HG03565 (cell line): ENCODE measurements around the gene BMPR2.
"Not testable (repeated sequence)": the region's sequence is repeated elsewhere in the genome, so short reads cannot be mapped to it uniquely, and the experiment has no call there.

Experiments used
- ATAC-seq: cut with Tn5 transposase; IDR thresholded peaks from one replicate; pipeline ENCODE4 v1.9.1; 2021; ENCODE audit warnings: mild to moderate bottlenecking, moderate library complexity; ENCODE audit not compliant: unreplicated experiment

Gene BMPR2

DNA sequence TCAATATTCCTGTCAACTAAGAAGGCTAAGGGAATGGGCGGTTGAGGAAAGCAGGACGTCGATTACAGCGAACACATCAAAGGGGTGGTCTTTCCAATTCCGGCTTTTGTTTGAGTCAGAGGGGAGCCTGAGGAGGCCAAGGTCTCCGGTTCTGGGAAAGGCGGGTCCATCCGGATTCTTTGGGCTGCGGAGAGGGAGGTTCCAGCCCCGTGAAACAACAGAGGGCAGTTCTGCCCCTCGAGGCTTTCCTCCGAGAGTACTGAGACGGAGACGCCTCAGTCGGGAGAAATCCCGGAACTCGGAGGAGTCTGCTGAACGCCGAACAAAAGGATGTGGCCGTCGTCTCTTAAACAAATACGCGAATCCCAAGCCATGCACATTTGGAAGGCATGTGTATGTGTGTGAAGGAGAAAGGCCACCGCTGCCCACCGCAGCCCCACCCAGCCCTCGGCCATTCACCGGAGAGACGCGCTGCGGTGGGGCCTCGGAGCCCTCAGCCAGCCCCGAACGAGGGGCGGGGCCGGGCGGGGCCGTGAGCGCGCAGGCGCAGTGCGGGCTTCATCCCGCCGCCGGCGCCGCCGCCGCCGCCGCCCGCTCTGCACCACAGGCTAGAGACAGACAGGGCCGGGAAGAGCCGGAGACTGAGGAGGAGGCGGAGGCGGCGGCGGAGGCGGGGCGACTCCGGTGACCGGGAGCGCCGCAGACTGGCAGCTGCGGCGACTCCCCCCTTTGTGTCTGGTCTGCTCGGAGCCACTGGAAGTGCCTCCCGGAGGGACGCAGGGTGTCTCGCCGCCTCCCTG is at the start of gene BMPR2:
TSS of gene BMPR2 (plus strand) at position 719 of the 800 bp plus-strand sequence. CDS start 1,148 bp downstream, outside the sequence.
- peak; percentile 66 for ATAC-seq

DNA sequence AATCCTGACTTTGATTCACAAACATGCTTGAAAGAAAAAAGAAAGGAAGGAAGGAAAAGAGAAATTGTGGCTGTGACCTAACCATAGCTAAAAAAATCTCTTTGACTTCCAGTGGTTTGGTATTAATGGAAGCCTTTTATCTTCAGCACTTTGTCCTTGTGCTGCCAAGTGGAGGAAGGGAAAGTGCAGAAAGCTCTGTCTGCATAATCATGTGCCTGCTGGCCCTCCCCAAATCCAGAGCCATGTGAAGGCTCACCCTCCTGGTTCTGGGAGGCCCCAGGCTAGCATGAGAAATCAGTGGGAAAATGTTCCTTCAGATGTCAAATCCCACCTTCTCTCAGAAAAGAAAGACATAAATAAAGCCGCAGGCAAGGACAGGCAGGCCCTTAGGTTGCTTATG is 48.3 kb upstream of the BMPR2 start:
- no peak for ATAC-seq

DNA sequence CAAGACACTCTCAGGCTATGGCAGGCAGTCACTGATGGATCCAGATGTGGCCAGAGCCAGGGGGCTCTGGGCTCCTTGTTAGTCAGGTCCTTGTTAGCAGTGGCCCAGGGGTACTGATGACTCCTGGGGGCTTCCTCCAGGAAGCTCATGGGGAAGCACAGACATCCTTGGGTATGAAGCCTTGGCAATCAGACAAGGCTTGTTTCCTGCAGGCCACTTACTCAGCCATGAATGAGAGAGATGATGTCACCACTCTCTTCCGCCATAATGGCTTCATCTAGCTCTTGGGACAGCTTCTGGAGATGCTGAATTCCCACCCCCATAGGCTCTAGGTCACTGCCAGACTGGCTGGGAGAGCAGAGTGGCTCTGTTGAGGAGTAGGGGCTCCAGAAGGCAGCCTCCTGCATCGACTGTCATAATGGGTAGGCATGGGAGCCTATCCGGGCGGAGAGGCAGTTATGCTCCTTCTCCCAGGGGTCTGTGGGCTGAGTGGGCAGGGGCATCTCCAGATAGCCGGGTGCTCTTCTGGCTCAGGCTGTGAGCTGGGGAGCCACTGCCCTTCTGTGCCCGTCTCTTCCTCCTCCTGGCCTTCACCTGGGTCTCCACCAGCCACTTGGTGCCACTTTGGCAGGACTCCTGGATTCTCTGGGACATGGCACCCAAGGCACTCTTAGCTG is 40.2 kb upstream of the BMPR2 start:
- ATAC-seq: no peak

DNA sequence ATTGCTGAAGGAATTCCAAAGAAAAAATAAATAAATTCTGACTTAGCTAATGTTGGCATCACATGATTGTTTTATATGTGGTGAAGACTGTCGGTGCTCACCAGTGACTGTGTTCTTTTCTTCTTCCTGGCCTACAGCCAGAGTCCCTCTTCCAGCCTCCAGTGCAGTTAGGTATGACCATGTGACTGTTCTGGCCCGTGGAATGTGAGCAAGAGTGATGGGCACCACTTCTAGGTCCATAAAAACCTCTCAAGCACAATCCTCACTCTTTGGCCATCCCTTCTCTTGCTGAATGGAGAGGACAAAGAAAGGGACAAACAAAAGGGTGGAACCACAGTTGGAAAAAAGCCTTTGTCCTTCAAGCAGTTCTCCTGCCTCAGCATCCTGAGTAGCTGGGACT is 39.0 kb upstream of the BMPR2 start:
- no peak for ATAC-seq

DNA sequence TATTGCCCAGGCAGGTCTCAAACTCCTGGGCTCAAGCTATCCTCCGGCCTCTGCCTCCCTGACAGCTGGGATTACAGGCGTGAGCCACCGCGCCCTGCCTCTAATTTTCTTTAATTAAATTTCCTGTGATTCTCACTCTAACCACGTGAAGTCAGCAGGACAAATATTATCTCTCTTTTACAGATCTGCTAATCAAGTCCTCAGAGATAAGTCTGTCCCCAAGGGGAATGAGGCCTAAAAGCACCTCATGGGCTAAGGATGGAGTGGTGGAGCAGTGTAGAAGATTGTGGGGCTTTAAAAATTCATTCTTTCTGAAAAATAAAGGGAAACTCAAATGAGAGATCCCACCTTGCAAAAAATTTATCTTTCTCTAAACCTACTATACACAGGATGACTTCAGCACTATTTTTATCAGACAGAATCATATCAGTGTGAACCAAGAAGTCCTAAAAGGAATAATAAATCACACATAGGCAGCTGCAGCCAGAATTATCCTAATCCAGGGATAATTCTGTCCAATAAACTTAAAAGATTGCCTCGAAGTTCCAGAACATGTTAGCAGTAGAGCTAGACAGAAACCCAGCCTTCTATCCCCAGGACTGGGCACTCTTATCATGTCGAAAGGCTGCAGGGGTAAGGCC is 38.3 kb upstream of the BMPR2 start:
- no peak for ATAC-seq

DNA sequence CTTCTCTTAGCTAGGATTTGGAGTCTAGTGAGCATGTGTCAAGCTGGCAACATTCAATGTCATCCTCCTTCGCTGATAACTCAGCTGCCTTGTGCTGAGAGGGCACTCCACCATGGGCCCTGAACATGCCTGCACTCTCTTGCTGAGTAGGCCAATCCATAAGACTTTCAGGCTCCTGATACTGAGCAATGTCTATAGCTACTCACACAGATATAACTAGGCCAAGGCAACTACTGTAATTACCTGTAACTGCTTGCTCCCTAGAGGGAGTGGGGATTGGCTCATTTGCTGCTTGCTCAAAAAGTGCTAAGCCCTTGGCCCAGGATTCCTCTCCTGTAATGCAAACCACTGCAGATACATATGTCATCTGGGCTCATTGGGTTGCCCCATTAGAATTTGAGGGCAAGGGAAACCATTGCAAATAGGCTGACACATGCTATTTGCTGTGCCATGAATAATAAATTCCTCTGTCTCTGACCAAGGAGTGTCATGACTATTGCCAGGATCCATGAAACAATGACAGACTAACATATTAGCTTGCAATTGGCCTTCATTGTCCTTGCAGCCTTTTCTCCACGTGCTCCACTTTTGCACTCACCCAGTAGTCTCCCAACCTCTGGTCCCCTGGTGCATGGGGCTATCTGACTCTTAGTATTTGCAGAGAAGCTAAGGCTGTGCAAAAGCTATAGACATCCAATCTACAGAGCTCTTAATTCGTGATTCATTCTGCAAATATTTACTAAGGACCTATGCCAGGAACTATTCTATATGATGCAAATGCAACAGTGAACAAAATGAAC is 36.9 kb upstream of the BMPR2 start:
- no peak for ATAC-seq

DNA sequence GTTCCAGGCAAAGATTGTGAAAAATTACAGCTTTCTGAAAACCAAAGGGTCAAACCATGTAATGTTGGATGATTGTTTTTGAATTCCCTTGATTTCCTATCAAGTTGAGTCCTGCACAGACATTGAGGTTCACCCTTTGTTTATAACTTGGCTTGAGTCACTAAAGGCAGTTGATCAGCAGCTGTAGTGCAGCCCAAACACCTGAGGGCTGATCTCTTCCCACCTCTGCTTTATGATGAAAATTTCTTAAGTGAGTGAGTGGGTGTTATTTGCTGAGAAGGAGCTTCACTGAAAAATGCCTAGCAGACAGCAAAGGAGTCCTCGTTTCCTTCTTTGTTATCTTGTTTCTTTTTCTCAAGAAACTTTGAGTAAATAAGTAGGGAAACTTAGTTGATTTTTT is 31.9 kb upstream of the BMPR2 start:
- ATAC-seq: no peak

DNA sequence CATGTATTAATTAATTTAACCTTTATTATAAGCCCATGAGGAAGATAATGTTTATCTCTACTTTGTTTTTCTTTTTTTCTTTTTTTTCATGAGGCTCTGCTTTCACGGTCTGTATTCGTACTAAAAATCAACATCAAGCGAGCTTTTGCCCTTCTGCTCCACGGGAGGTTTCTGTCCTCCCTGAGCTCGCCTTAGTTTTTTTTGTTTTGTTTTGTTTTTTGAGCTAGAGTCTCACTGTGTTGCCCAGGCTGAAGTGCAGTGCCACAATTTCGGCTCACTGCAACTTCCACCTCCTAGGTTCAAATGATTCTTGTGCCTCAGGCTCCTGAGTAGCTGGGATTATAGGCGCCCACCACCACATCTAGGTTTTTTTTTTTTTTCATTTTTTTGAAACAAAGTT is 29.9 kb upstream of the BMPR2 start:
- no peak for ATAC-seq

DNA sequence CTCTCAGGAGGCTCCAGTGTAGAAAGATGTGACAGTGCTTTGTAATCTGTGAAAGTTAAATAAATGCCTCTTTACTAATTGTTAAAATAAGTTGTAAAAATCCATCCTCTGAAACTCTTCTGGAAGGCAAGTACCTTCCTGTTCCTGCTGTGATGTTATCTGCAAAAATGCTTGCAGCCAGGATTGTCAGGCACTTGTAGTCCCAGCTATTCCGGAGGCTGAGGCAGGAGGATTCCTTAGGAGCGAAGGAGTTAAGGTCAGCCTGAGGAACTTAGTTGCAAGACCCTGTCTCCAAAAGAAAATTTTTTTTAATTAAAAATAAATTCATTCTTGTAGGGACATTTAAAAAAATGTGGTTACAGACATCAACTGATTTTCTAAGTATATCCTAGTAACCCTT is 22.7 kb upstream of the BMPR2 start:
- no peak for ATAC-seq

DNA sequence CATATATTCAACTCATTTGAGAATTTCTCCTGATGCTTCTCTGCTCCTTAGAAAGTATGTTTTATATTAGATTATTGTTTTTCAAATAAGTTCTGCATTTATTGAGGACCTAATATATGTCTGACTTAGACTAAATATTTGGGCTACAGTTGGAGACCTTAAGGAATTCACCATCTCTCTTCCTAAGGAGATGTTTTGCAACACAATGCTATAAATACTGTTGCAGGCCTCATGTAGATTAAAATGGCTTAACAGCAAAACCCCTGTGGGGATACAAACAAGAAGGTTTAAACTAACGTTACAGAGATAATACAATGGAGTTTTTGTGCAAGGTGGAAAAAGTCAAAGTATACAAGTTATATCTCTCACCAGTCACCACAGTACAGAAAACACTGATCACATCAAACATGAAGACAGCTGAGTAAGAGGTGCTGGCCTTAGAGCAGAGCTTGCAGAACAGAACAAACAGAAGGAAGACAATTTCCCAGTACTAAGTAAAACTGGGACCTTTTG is 20.1 kb upstream of the BMPR2 start:
- no peak for ATAC-seq

DNA sequence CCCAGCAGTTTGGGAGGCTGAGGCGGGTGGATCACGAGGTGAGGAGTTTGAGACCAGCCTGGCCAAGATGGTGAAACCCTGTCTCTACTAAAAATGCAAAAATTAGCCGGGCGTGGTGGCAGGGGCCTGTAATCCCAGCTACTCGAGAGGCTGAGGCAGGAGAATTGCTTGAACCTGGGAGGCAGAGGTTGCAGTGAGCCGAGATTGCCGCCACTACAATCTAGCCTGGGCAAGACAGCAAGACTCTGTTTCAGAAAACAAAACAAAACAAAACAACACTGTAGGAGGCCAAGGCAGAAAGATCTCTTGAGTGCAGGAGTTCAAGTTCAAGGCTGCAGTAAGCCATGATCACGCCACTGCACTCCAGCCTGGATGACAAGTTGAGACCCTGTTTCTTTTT is 17.2 kb upstream of the BMPR2 start:
- not testable (repeated sequence) for ATAC-seq

DNA sequence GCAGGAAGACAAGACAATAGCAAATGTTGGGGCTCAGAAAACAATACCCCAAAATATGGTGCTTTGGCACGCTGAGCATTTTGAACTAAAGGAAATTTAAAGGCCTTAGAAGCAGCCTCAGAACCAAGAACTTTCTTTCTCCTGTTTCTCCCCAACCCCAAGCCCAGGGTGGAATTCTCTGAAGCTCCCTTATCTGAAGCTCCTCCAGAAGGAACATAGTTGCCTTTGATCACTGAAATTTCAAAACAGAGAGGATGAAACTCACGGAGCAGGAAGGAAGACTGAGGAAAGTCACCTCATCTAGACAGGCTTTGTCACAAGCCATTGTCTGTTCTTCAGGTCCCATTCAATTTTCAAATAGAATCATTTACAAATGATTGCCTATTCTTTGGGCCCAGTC is 15.5 kb upstream of the BMPR2 start:
- no peak for ATAC-seq

DNA sequence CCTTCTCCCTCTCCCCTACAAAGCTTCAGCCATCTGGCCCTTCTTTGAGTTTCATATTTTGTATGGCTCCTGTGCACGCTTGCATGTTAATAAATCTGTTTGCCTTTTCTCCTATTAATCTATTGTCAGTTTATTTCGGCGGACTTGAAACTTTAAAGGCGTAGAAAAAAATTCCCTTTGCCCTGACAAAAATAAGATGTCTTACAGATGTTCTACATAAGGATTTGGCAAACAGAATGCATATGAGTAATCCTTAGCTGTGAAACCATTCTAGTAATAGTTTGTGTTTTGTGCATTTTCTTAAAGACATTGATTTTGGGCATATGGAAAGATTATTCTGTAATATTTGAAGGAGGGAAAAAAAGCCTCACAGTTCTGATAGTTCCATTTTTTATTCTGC is 15.0 kb upstream of the BMPR2 start:
- ATAC-seq: no peak

DNA sequence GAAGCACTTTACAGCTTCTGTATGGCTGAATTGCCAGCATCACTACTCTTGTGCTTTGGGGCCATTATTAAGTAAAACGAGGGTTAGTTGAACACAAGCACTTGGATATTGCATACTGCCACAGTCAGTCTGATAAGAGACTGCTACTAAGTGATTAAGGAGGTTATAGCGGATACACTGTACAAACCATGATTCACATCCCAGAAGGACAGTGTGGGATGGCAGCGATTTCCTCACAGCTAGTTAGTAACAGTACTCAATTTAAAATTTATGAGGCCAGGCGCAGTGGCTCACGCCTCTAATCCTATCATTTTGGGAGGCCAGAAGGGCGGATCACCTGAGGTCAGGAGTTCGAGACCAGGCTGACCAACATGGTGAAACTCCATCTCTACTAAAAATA is 2.6 kb upstream of the BMPR2 start:
- ATAC-seq: no peak

DNA sequence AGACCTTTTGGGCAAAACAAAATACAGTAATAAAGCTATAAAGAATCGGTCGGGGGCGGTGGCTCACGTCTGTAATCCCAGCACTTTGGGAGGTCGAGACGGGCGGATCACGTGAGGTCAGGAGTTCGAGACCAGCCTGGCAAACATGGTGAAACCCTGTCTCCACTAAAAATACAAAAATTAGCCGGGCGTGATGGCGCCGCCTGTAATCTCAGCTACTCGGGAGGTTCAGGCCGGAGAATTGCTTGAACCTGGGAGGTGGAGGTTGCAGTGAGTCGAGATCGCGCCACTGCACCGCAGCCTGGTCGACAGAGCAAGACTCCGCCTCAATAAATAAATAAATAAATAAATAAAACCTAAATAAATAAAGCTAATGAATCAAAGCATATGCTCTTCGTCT is 1.7 kb upstream of the BMPR2 start:
- not testable (repeated sequence) for ATAC-seq

DNA sequence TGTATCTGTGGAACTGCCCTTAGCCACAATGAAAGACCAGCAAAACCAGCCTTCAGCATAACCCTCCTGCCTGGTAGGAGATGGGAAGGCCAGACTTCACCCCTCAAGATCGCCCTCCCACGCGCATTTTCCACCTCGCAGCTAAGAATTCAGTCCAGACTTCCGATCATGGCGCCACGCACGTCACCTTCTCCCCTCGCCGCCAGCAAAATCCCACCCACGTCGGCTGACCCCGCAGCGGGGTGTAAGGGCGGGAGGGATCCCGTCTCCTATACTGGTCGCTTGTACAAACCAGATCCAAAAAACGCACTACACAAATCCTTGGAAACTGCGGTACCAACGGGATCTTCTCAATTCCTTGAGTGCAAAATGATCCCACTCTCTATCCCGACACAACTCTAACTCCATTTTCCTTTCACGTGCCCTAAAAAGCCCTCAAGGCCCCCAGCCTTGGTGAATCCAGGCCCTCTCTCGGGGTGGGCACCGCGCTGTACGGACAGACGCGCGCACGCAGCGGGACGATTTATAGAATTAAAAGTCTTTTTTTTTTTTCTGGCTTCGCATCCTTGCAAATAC is 1.0 kb upstream of the BMPR2 start:
- ATAC-seq: no peak

DNA sequence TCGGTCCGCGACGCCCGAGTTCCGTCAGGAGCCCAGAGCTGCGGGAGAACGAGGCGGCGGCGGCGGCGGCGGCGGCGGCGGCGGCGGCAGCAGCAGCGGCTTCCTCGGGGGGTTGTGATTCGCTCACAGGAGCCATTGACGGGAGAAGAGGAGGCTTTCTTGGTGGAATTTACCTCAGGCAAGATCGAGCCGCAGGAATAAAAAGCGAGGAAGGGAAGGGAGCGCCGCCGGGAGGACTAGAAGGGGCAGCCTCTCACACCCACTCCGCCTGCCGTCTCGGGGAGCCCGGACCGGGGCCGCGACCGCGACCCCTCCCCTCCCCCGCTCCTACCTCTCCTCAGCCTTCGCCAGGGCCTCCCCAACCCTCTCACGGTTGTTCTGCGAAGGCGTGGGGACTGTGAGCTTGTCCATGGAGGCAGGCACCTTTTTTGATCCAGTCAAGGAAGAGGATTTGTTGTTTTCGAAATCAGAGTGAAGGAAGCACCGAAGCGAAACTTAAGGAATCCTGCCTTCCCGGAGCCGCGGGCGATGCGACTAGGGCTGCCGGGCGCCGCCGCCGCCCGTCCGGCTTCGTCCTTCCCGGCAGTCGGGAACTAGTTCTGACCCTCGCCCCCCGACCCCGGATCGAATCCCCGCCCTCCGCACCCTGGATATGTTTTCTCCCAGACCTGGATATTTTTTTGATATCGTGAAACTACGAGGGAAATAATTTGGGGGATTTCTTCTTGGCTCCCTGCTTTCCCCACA is 506 bp downstream of the BMPR2 start:
- ATAC-seq: peak; percentile 3

DNA sequence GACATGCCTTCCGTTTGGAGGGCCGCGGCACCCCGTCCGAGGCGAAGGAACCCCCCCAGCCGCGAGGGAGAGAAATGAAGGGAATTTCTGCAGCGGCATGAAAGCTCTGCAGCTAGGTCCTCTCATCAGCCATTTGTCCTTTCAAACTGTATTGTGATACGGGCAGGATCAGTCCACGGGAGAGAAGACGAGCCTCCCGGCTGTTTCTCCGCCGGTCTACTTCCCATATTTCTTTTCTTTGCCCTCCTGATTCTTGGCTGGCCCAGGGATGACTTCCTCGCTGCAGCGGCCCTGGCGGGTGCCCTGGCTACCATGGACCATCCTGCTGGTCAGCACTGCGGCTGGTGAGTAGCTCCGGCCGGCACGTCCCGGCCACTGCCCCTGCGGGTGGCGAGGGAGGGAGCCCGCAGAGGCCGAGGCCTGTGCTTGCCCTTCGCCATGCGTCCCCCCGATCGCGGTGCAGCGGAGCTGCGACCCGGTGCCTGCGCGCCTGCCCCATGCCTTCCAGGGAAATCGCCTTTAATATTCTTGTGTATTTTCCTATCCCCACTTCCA is 1.2 kb downstream of the BMPR2 start:
- no peak for ATAC-seq

DNA sequence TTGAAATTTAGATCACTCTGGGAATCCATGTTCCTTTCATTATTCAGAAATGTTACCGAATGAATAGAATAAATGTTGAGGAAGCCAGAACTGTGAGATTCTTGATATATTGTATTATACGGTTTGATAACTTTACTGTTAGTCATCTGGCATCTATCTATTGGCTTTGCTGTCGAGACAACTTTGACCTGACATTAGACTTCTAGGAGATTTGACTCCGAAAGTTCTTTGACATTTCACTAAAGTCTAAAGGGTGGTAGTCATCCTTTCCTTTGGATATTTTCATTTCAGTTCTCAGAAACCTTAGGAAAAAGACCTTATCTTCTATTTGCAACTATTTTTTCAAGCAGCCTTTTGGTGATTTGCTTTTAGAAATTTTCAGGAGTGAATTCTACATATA is 1.9 kb downstream of the BMPR2 start:
- ATAC-seq: no peak
